ENCODE measurements around the gene ADD1.

ADD1 gene

DNA sequence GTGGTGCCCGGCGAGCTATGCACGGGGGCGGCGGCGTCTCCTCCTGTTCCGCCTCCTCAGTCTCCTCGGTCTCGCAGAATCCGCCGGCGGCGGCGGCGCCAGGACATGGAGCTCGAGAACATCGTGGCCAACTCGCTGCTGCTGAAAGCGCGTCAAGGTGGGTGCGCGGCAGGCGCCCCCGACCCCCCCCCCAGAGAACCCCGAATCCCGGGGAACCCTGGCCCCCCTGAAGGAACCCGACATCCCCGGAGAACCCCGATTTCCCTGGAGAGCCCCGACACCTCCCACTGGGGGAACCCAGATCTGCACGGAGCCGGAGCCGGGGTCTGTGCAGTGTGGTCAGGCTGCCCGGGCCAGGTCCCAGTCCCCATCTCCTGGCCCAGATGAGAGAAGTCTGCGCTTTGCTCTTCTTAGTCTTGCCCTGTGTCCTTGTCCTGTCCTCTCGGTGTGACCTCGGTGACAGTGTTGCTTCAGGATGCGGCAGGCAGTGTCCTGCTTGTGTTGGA, 120.4 kb downstream of the ADD1 start:
- DNase-seq (ENCODE audit: low read depth in 3 of 3): no peak

DNA sequence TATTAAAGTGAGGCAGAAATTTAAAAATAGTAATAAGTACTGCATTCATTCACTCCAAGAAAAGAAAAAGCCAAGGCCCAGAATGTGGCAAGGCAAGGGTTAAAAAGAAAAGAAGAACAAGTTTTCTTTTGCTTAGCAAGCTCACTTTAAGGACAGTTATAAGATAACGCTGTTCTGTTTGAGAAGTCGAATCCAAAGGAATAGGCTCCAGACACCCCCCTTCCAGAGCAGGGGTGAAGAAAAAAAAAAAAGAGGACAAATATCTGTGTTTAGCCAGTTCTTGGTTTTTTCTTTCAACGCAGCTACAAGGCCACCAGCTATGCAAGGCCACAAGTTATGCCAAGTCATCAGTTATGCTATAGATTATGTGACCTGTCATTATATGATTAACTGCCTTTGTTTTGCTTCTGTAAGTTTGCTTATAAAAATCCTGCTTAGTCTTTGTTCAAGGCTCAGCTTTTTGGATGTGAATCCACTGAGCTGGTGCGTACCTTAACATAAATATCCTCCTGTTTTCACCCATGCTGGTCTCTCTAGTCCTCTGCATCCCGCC, 121.1 kb downstream of the ADD1 start:
- no peak for DNase-seq (ENCODE audit: low read depth in 3 of 3)

DNA sequence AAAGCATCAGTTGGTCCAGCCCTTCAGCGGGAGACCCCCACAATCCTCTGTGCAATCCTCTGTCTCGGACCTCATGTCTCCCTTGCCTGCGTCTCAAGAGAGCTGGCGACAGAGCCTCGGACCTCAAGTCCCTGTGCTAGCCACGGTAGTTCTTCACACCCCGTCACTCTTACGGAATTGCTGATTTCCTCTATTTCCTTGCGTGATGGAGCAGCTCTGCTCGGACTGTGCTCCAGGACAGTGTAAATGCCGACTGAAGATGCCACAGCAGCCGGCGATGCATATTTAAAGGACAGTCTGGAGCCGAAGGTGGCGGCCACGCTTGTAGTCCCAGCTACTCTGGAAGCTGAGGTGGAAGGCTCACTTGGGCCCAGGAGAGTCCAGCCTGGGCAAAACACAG, 121.6 kb downstream of the ADD1 start:
- DNase-seq (ENCODE audit: low read depth in 3 of 3): no peak

DNA sequence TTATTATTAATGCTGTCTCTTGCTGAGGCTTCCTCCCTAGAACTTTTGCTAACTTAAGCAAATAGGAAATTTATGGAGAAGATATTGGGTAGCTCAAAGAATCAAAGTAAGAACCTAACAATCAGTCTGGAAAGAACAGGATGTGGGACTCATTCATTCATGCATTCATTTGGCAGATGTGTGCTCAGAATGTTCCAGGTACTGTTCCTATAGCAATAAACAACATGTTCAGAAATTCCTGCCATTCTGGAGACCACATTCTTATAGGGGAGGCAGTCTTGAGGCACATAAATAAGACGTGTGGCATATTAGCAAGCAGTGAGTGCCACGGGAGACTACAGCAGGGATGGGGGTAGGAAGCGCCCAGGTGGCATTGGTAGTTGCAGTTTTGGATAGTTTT, 124.7 kb downstream of the ADD1 start:
- DNase-seq (ENCODE audit: low read depth in 3 of 3): no peak

DNA sequence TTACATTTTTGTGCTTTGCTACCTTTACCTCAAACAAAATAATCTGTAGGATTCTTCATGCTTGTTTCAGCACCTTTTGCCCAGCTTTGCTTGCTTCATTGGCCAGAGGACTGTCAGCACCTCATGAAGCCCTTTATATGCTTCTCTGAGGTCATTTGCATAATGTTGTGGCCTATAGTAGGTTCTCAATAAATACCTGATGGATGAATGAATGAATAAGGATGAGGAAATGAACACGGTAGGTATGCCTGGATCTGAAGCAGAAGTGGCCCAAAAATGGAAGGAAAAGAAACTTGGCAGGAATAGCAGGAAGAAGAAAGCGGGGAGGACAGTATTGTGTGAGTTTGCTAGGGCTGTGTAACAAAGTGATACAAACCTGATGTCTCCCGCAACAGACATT, 127.6 kb downstream of the ADD1 start:
- DNase-seq (ENCODE audit: low read depth in 3 of 3): no peak

DNA sequence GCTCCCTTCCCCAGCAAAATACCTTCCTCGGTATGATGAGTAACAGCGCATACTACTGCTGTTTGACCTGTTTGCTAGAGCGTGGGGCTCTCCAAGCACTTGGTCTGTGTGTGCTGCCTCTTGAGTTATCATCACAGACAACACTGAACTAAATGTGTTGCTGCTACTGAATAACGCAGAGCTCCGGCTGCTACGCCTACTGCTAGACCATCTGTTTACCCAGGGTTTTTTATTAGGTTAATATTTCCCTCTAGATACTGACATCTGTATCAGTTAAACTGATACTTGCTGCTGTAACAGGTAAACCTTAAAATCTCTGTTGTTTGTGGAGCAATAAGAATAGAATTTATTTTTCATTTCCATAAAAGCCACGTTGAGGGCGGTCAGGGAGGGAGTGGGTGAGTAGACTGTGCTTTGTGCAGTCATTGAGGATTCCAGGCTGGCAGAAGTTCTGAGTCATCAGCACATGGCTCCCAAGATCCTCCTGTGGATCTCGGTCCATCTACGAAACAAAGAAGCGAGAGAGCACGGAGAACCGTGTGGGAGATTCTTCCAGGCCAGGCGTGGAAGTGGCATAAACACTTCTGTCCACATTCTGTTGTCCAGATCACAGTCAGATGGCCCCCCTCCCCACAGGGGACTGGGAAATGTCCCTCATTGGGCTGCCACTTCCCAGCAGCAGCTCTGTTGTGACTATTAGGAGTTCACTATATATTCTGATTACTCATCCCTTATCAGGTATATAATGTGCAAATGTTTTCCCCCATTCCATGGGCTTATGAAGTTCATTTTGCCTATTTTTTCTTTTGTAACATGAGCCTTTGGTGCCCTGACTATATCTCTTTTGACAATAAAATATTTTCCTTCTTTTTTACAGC, 133.8 kb downstream of the ADD1 start:
- DNase-seq (ENCODE audit: low read depth in 3 of 3): no peak
